Hepatic stellate cell (primary cell): ENCODE results near the gene C16orf89.

Experiments used
- DNase-seq: peaks from one replicate; pipeline ENCODE4 v3.0.0; 2011; ENCODE audit warnings: low spot score

The C16orf89 gene

GRCh38 chr16:5027575-5028235, 38.1 kb downstream of the C16orf89 start:
- no peak for DNase-seq

DNA sequence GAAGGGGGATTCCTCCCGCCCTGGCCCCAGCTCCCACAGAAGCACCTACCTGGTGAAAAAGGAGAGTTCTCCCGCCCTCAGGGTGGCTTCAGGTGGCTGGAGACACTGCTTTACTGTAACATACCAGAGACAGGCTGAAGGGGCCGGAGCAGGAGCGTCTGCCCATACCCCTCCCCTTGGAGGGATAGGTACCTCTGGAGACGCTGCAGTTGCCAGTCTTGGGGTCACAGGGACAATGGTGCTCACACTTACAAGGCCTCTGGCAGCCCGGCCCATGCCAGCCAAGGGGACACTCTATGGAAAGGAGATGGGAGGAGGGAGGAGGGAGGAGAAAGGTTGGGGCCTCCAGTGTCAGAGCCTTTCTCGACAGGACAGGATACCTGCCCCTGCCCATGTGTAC, 38.7 kb downstream of the C16orf89 start:
- no peak for DNase-seq

GRCh38 chr16:5026664-5027063, 39.1 kb downstream of the C16orf89 start:
- DNase-seq = no peak

- no peak for DNase-seq
These were observed 40.6 kb downstream of the C16orf89 start for GRCh38 chr16:5025171-5025632.

DNA sequence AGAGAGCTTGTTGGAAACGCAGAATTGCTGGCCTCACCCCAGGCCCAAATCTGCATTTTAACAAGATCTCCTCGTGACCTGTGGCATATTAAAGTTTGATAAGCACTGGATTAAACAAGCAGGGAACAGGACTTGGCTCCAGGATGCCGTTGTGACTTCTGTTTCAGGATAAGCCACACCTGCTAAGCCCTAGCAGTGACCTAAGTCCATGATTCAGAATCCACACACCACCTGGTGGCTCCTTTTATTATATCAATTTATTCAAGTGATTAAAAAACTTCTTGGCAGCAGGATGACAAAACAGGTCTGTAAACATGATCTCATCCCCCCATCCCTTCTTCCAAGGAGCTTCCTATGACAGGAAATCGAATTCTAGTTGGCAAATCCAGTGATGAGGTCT, 41.1 kb downstream of the C16orf89 start:
- no peak for DNase-seq

- DNase-seq = no peak
These were observed 43.2 kb downstream of the C16orf89 start for GRCh38 chr16:5022521-5022920.

DNA sequence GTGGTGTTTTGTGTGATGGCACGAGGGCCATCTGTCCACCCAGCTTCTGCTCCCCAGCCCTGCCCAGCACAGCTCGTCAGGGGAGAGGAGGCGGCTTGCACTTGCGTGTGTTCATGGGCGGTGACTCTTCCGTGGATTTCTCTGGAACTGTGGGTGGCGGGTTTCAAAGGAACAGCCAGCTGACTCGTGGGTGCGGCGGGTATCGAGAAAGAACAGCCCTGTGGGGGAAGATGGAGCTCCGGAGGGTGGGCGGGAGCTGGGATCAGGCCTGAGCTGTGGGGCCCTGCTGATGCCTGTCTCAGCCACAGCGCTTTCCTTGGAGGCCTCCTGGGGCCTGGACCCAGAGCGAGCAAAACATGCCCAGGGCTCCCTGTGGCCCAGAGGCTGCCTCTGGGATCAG, 45.2 kb downstream of the C16orf89 start:
- DNase-seq = no peak

- DNase-seq = no peak
These were observed 46.0 kb downstream of the C16orf89 start for GRCh38 chr16:5019775-5020174.

DNA sequence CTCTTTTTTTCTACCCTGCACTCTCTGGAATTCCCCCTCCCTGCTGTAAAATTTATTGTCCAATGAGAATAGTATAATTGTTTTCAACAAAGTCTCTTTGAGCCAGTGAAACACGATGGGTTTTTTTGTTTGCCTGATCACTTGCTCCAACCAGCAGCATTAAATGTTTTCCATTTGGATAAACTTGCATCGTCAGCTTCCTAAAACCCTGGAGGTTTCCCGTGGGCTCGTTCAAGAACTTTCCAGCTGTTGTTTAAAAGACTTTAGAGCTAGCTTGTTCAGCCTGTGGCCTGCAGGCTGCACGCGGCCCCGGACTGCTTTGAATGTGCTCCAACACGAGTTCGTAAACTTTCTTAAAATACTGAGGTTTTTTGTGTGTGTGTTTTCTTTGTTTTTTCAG, 47.0 kb downstream of the C16orf89 start:
- no peak for DNase-seq

DNA sequence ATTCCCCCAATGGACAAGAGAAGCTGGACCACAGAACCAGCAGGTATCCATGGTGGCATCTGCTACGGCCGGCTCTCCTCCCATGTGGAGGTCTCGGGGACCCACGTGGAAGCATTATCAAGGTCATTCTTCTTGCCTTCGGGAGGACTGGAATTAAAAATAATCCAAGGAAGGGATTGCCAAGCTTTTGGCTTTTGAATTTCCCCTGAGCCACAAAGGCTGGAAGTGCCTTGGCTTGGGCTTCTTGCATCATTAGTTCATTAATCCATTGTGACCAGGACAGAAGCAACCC, 48.1 kb downstream of the C16orf89 start:
- no peak for DNase-seq

DNA sequence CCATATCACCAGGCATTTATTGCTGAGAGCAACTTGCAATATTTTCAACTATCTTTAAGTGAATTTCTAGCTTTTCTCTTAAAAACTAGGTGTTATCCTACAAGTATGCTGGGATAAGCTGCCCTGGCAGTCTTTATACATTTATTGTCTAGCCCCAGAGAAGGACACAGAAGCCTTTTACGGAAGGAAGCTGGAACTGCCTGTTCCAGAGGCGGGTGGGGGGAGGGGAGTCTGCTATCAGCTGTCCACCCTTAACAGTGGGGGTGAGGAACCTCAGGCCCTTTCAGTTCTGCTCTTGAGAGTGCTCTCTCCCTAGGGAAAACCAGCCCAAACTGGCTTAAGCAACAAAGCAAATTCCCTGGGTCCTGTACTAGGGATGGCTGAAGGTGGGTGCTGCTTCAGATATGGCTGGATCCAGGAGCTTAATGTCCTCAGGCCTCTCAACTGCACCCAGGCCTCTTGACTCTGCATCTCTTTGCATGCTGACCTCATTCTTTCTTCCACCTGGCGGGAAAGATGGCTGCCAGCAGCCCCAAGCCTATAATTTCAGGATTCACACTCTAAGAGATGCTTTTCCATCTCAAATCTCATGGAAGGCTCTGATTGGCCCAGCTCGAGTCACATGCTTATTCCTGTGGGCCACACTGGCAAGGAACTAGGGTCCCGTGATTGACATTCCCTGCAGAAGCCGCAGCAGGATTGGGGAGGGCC, 48.6 kb downstream of the C16orf89 start:
- DNase-seq = no peak

DNA sequence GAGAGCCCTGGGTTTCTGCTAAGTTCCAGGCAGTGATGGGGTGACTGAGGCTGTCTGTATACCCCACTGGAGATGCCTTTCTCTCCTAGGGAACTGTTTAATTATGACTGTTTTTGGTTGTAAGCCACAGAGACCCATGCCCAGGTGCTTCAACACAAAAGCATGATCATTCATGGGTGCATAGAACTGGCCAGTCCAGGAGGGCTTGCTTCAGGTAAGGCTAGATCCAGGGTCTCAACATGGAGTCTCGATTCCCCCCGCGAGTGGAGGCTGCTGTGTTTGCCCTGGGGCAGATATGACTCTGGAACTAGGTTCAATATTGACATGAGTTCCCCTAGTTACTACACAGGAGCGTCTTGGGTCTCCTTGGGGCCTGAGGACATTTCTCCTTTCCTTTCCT, 49.9 kb downstream of the C16orf89 start:
- DNase-seq = no peak

- no peak for DNase-seq
These were observed 50.4 kb downstream of the C16orf89 start for GRCh38 chr16:5015351-5015750.

DNA sequence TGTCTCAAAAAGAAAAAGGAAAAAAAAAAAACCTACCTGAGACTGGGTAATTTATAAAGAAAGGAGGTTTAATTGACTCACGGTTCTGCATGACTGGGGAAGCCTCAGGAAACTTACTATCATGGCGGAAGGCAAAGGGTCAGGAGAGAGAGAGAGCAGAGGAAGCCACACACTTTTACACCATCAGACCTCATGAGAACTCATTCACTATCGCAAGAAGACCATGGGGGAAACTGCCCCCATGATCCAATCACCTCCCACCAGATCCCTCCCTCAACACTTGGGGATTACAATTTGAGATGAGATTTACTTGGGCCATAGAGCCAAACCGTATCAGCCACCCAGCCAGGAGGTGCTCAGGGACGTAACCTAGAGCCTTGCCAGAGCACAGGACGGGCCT, 52.9 kb downstream of the C16orf89 start:
- no peak for DNase-seq

DNA sequence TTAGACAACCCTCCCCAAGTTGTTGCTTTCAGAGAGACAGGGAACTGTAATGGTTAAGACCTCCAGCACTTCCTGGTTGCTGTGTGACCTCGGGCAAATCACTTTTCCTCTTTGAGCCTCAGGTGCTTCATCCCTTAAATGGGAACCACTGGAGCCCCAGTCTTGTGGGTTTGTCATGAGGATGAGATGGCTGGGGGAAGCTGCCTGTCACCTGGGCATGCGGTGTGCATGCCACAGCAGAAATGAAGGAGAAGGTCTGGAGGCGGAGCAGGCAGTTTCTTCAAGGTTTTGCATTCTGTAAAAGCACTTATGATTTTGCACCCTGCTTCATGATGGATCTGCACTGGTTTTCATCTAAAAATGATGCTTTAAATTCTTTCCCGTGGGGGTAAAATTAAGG, 54.1 kb downstream of the C16orf89 start:
- DNase-seq = no peak

- no peak for DNase-seq
These were observed 55.0 kb downstream of the C16orf89 start for GRCh38 chr16:5010576-5011329.

DNA sequence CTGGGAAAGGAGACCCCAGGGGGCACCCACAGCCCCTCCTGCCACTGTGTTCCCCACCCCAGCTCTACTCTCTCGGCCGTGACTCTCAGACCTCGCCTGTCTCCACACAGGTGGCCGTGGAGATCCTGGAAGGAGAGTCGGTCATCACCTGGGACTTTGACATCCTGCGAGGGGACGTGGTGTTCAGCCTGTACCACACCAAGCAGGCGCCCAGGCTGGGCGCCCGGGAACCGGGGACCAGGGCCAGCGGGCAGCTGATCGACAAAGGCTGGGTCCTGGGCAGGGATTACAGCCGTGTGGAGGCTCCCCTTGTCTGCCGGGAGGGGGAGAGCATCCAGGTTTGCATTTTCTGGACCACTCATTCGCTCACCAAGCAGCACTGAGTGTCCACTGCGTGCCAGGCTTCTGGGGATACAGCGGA, 57.4 kb downstream of the C16orf89 start:
- DNase-seq = no peak

DNA sequence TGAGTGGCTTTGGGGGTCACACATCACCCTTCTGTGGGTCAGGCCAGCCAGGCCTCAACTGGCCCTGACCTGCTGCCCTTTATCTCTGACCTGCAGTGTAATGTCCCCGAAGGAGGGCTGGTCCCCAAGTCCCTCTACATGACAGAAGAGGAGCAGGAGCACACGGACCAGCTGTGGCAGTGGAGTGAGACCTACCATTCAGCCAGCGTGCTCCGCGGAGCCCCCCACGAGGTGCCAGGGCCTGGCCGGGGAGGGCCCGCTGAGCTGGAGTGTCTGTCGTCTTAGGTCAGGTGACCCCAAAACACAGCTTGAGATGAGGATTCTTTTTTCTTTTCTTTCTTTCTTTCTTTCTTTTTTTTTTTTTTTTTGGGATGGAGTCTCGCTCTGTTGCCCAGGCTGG, 58.5 kb downstream of the C16orf89 start:
- no peak for DNase-seq

- no peak for DNase-seq
These were observed 59.2 kb downstream of the C16orf89 start for GRCh38 chr16:5006348-5007193.

GRCh38 chr16:5005916-5006315, 59.8 kb downstream of the C16orf89 start:
- no peak for DNase-seq

DNA sequence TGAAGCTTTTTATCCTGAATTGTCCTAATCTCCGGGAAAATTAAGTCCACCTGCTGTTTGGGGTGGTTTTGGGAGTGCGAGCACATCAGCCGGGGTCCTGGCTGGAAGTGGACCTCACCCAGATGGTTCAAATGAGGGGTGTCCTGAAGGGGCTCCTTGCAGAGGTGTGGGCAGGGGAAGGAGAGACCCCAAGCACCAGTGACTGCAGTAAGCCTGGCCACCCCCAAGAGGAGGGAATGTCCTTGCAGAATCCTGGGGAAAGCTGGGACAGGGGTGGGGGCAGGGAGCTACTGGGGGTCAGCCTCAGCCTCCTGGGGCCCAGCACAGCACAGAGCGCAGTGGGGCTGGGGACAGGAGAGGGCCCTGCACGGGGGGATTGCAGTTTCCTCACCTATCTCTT, 61.4 kb downstream of the C16orf89 start:
- no peak for DNase-seq

DNA sequence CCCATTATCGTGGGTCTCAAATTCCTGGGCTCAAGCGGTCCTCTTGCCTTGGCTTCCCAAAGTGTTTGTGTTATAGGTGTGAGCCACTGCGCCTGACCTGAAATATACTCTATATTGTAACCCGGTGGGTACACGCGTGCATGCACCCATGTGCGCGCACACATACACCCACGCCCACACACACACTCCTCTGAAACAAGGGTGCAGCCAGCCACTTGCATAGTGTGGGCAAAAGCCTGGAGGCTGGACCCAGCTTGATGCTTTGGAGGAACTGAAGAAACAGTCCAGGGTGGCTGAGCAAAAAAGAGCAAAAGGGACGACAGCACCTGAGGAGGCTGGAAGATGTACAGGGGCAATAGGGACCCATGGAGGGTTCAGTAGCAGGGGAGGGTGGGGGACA, 61.9 kb downstream of the C16orf89 start:
- DNase-seq = no peak
